Measurements from ENCODE around the gene ZSWIM5.
"Not testable (repeated sequence)": the region's sequence is repeated elsewhere in the genome, so short reads cannot be mapped to it uniquely, and the experiment has no call there.

The ZSWIM5 gene

DNA sequence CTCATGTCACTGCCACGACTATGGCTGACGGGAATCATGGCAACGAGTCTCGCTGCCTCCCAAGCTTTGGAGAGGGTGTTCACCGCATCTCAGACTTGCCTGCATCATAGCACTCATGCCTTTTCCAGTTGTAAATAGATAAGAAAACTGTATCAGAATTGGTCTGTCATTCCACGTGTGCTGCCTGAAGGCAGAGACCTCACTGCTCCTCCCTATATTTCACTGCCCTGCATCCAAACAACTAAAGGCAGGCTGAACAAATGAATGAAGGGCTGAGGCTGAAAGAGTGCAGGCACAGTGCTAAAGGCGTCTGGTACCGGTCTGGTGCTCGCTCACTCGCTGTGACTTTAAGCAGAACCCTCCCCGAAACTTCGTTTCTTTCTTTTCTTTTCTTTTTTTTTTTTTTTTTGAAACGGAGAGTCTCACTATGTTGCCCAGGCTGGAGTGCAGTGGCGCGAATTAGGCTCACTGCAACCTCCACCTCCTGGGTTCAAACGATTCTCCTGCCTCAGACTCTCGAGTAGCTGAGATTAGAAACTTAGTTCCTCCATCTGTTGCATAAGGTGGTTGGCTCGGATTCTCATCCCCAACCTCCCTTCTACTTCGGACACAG lies 220.6 kb downstream of the ZSWIM5 start:
- Histone ChIP-seq H3K27me3 (no peaks in the 10 kb centered on the region), H3K27ac (peak overlapping the region; percentile 63 to 71), H3K9me3 (no peaks in the 10 kb centered on the region), H3K4me1 (peaks cover 0 to 37% (median 12%) of the 10 kb centered on the region in 4 donors), H3K36me3 (peaks cover 2 to 6% (median 3%) of the 10 kb centered on the region in 3 donors), H3K4me3 (peak overlapping the region; percentile 61 to 78)
- intact Hi-C loops (cut with DNase I; ENCODE audit: low total_unique reads), result no loop called here
- TF ChIP-seq CTCF (IDR thresholded peaks at IDR 0.05), result no peak
- DNase-seq, result no peak

DNA sequence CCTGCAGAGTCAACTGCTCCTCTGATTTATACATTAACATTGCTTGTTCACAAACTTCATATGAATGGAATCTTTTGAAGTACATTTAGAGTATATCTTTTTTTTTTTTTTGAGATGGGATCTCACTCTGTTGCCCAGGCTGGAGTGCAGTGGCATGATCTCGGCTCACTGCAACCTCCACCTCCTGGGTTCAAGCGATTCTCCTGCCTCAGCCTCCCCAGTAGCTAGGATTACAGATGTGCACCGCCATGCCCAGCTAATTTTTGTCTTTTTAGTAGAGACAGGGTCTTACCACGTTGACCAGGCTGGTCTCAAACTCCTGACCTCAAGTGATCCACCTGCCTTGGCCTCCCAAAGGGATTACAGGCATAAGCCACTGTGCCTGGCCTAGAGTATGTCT lies 229.0 kb downstream of the ZSWIM5 start:
- intact Hi-C loops (cut with DNase I; ENCODE audit: low total_unique reads); H3K4me1 ChIP-seq; DNase-seq; H3K27me3 ChIP-seq; H3K9me3 ChIP-seq; H3K27ac ChIP-seq; H3K4me3 ChIP-seq: not testable (repeated sequence)
- H3K36me3 ChIP-seq, result peaks cover 37 to 87% (median 49%) of the 10 kb centered on the region in 3 donors

- DNase-seq, result no peak
- H3K27ac ChIP-seq, result no peak overlapping the region
- H3K4me1 ChIP-seq, result no peaks in the 10 kb centered on the region
- intact Hi-C loops (cut with DNase I; ENCODE audit: low total_unique reads), result no loop called here
- H3K36me3 ChIP-seq, result peaks cover 37 to 94% (median 49%) of the 10 kb centered on the region in 3 donors
- no peaks in the 10 kb centered on the region for H3K27me3 ChIP-seq
- H3K4me3 ChIP-seq, result no peak overlapping the region
- no peaks in the 10 kb centered on the region for H3K9me3 ChIP-seq
- TF ChIP-seq CTCF (IDR thresholded peaks at IDR 0.05), result no peak
Observed at GRCh38 chr1:44976252-44976651, 230.2 kb downstream of the ZSWIM5 start.

- Histone ChIP-seq H3K27me3 (no peaks in the 10 kb centered on the region), H3K36me3 (peaks cover 32 to 69% (median 36%) of the 10 kb centered on the region in 3 donors), H3K4me1 (peaks cover 0 to 4% (median 1%) of the 10 kb centered on the region in 4 donors), H3K4me3 (no peak overlapping the region), H3K27ac (no peak overlapping the region), H3K9me3 (no peaks in the 10 kb centered on the region)
- no peak for TF ChIP-seq CTCF (IDR thresholded peaks at IDR 0.05)
- DNase-seq, result no peak
- intact Hi-C loops (cut with DNase I; ENCODE audit: low total_unique reads), result no loop called here
Observed at GRCh38 chr1:44973645-44974044, 232.8 kb downstream of the ZSWIM5 start.

- no peaks in the 10 kb centered on the region for H3K27me3 ChIP-seq
- H3K36me3 ChIP-seq, result peaks cover 6 to 36% (median 7%) of the 10 kb centered on the region in 3 donors
- no peak overlapping the region for H3K27ac ChIP-seq
- no peak for TF ChIP-seq CTCF (IDR thresholded peaks at IDR 0.05)
- DNase-seq, result no peak
- intact Hi-C loops (cut with DNase I; ENCODE audit: low total_unique reads), result no loop called here
- peaks cover 0 to 14% (median 5%) of the 10 kb centered on the region in 4 donors for H3K4me1 ChIP-seq
- H3K9me3 ChIP-seq, result no peaks in the 10 kb centered on the region
- H3K4me3 ChIP-seq, result no peak overlapping the region
Observed at GRCh38 chr1:44970317-44970716, 236.1 kb downstream of the ZSWIM5 start.

All from tibial artery (tissue), 4 donors.